DMS114 treated with DMSO at 0.1 percent for 48 hours (cell line): ENCODE results near the gene SCPEP1.
"Not testable (repeated sequence)": the region's sequence is repeated elsewhere in the genome, so short reads cannot be mapped to it uniquely, and the experiment has no call there.

Experiments
- DNase-seq: peaks from one replicate; lab custom pipeline; 2025; ENCODE audit not compliant: unreplicated experiment; lab: John Stamatoyannopoulos, UW

The SCPEP1 gene, protein sequence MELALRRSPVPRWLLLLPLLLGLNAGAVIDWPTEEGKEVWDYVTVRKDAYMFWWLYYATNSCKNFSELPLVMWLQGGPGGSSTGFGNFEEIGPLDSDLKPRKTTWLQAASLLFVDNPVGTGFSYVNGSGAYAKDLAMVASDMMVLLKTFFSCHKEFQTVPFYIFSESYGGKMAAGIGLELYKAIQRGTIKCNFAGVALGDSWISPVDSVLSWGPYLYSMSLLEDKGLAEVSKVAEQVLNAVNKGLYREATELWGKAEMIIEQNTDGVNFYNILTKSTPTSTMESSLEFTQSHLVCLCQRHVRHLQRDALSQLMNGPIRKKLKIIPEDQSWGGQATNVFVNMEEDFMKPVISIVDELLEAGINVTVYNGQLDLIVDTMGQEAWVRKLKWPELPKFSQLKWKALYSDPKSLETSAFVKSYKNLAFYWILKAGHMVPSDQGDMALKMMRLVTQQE

DNA sequence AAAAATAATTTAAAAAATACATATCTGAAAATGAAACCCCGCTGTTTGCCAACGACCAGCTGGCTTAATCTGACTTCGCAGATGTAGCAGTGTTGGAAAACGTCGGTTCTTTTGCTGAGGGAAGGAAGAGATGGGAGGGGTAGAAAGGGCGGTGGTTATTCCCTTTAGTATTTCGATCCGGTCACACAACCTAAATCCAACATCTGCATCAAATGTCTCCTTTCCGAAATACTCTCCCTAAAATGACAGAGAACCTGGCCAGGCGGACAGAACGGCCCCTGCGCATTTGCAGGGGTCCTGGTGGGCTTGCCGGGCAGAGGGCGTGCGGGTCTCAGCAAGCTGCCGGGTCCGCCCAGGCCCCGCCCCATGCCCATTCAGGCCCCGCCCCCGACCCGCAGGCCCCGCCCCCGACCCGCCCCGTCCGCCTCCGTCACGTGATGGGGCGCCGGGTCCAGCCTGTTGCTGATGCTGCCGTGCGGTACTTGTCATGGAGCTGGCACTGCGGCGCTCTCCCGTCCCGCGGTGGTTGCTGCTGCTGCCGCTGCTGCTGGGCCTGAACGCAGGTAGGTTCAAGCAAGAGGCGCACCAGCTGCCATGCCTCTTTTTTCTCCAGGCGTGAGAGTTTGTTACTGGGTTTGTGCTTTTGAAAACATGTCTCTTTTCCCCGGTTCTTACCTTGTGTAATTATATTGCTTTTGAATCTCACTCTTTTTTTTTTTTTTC, at the start of gene SCPEP1:
SCPEP1 (plus strand) TSS at position 459 of the 723 bp plus-strand sequence; CDS start at position 488, 29 bp downstream.
- DNase-seq: peak; percentile 72

DNA sequence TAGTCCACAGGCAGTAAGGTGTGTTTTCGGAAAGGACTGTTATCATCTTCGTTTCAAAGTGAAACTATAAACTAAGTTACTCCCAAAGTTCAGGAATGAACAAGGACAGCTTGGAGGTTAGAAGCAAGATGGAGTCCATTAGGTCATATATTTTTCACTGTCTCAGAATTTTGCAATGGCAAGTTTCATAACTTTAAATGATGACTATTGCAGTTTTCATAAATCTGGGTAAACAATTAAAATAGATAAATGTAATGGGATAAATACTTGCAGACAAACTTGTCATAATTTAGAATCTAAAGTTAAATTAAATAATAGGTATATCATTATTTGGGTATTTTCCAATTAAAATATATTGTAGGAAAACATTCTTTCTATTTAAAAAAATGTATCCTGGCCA, 49.3 kb upstream of the SCPEP1 start:
- DNase-seq: no peak

DNA sequence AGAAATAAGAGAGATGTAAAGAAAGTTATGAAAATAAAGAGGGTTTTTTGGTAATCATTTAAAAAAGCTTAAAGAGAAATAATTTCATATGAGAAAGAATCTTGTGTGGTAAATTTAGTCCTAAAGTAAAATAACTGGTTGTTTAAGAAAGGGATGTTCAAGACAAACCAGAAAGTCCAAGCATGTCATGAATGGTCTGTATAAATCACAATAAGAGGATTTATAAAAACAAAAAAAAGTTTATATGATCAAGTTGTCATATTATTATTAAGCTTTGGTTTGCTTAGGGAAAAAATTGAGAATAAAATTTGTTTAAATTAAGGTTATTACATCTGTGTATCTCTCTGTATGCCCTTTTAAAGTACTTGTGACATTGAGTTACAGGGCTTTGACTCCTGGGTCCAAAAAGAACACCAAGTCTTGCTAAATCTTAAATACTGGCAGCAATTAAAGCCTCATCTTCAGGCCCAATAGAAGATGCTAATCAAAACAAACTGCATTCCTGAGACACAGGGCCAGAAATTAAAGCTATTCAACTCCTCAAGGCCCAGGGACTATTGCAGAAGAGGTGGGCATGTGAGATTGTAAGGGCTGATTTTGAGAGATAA, 48.5 kb upstream of the SCPEP1 start:
- peak; percentile 45 for DNase-seq

DNA sequence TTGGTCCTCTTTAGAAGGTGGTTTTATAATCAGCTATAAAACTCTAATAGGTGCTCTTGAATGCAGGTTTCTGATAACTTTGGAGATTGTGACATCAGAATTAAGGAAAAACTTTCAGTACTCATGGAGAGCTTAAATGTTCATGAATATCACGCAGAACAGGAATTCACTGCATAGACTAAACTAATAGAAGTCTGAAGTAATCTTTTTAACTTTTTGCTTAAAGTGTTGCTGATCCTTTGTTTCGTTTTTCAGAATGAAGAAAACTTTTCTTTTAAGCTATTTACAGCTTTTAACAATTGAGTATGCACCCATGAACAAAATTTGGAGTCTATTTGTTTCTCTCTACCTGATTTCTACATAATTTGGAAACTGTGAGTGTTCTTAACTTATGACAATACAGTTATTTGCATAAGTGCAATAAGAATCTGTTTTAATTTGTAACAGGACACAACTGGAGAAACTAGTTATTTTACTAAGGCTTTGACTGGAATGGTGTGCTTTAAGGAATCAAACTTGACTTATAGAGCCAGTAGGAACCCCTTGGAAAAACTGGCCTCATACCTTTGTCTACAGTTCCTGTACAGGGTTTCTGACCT, 47.1 kb upstream of the SCPEP1 start:
- DNase-seq: no peak

DNA sequence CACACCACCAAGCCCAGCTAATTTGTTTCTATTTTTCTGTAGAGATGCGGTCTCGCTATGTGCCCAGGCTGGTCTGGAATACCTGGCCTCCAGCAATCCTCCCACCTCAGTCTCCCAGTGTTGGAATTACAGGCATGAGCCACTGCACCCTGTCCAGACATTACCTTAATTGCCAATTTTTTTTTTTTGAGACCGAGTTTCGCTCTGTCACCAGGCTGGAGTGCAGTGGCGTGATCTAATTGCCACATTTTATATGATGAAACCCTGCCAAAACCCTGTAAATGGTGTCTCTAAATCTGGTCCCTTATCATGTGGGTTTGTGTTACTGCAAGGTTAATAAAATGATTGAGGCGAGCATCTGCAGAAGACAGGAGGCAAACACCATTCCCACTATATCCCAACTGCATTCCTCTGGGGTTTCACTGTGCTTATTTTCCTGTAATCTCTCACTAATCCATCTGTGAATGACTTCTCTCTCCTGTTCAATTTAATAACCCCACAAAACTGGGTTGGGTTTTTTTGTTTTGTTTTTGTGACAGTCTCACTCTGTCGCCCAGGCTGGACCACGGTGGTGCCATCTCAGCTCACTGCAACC, 44.7 kb upstream of the SCPEP1 start:
- DNase-seq: no peak

DNA sequence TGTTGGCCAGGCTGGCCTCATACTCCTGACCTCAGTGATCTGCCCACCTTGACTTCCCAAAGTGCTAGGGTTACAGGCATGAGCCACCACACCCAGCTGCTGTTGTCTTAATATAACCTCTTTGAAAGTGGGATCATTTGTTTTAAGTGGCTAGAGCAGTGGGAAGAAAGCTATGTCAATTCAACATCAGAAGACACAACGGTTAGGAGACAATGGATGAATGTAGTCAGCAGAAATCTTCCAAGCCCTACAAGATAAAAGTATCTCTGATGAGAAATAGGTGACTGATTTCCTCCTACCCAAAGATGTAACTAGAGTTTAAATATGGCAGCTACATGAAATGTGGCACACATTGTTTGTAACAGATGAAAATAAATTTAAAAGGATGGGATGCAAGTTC, 44.1 kb upstream of the SCPEP1 start:
- DNase-seq: no peak

DNA sequence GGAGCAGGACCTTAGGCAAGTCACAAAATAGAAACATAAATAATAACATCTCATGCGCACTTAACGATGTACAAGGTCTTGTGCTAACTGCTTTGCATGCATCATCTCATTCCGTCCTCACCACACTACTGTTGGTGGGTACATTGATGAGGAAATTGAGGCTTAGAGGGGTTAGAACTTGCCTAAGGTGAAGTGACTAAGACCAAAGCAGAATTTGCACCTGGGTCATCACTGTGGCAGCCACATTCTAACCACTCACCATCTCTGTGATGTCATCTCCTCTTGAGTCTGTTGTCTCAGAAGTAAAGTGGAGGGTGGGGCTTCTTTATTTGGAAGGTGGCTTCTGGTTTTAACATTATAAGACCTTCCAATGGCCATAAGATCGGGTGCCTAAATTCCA, 43.7 kb upstream of the SCPEP1 start:
- DNase-seq: no peak

DNA sequence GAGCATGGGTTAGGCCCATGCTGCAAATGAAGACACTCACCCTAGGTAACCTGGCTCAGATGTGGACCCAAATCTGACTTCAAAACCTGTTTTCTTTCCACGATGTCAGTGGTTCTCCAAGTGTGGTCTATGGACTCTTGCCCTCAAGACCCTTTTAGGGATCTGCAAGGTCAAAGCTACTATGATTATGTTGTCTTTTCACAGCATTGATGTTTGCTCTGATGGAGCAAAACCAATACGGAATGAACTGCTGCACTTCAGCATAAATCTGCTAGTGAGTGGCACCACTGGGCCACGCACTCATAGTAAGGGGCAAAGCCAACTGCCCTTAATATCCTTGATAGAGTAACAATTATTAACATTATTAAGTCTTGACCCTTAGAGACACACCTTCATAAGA, 42.5 kb upstream of the SCPEP1 start:
- DNase-seq: no peak

DNA sequence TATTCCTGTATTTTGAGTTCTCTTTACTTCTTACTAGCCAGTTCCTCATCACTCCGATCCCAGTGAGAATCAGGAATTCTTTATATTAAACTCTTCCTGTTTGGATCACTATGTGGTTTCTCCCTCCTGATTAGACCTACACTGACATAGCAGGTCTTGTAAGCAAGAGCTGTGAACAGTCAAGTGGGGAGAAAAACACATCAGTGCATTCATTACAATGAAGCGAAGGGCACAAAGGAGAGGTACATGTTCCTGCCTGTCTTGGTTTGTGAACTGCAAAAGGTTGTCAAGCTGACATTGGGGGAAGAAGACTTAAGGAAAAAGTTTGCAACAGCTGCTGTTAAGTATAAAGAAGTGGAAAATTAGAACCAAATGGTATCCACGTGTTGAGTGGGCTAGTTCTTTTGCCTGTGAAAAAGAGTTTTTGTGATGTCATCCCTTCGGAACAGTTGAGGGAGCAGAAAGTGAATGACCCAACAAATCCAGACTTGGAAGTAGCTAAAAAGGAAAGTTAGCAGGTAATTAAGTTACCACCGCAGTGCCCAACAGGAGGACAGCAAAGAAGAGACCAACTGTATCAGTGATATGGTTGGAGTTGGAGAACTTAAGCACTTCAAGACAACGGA, 41.1 kb upstream of the SCPEP1 start:
- no peak for DNase-seq

DNA sequence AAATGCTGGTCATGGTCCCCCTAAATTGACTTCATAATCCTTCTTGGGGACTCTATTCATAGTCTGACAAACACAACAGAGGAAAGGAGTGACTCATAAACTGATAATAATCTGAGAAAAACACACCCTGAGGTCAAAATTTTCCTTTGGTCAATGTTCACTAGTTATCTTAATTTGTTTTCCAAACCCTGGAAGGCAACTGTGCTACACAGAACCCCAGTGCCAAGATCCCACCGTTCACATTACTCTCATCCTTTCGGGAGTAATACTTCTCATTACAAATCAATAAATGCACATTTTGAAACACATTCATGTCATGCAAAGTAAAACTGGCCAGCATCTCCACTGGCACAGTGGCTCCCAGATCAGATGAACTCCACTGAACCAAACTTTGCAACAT, 40.2 kb upstream of the SCPEP1 start:
- no peak for DNase-seq

DNA sequence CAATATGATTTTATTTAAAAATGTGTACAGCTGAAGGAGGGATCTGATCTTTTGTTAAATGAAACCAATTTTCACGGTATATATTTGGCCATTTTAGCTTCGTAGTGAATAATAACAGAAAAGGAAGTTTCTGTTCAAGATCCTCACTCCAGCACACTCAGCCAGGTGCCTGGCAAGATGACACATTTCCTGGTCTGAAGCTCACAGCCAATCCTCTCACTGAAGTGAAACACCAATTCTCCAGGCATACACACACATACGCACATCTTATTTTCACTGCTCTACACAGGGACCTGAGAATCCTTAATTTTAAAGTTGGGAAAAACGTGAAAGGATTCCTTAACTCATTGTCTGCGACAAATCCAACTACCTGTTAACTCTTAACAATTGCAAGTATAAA, 39.7 kb upstream of the SCPEP1 start:
- not testable (repeated sequence) for DNase-seq

DNA sequence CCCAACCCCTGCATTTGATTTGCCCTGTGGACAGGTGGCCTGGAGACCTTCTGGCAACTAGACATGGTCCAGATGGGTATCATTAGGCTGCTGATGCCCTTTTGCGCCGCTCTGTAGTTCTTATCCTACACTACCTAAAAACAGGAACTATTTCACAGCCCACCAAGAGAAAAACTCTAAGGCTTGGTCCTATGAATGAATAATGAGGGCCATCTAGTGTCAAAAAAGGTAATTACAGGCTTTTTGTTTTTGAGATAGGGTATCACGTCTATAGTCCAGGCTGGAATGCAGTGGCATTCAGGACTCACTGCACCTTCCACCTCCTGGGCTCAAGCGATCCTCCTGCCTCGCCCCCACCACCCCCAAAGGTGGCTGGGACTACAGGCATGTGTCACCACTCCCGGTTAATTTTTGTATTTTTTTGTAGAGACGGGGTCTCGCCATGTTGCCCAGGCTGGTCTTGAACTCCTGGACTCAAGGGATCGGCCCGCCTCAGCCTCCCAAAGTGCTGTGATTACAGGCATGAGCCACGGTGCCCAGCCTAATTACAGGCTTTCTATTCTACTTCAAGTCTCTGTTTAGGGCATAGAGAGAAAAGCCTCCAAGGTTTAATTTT, 38.0 kb upstream of the SCPEP1 start:
- peak; percentile 50 for DNase-seq

DNA sequence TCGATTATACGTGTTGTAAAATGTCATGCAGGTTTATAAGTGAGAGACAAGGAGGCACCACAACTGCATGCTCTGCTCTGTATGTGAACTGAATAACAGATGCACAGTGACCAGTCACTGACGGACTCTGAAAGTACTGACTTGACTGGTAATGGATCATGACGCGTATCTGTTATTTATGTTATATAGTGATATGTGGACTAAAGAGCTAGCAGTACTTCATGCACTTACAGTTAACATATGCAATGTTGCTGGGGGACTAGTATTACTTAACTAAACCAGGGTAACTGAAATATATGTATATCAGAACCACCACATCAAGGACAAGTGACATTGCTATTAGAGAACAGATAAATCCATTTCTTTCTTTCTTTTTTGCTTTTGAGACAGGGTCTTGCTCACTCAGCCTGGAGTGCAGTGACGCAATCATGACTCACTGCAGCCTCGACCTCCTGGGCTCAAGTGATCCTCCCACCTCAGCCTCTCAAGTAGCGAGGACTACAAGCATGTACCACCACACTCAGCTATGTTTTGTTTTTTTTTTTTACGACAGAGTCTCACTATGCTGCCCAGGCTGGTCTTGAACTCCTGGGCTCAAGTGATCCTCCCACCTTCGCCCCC, 34.3 kb upstream of the SCPEP1 start:
- no peak for DNase-seq

DNA sequence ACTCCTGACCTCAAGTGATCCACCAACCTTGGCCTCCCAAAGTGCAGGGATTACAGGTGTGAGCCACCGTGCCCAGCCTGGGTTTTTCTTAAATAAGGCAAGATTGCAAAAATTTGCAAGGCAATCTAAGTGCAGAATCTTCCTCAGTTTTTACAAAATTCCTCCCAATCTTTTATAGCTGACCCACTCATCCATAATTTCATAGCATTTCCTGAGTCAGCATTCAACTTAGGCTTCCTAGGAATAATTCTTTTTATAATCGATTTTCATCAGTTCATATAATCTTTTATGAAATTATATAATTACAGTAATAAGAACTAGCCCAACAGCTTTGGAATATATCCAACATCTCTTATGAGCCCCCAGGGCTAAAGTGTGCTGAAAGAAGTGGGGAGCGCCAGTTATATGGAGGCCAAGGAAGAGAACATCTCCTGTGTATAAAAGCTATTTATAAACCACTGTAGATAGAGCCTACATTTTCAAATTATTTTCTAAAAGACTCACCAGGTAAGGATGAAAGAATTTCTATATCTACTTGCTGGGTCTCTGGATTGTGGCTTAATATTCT, 31.9 kb upstream of the SCPEP1 start:
- DNase-seq: no peak

DNA sequence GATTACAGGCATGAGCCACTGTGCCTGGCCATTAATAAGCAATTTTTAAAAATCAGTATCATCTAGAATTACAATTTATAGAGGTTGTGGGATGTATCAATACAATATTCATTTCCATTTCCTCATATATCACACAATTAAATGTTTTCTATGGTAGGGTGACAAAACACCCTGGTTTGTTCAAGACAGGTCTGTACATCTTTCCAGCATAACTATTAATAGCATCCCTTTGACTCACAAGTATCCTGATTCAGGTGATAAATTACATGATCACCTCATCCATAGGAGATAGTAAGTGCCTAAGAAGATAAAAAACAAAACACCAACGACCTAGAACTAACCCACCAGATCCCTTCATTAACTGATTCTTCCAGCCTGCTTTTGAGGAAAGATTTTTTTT, 30.2 kb upstream of the SCPEP1 start:
- DNase-seq: no peak

DNA sequence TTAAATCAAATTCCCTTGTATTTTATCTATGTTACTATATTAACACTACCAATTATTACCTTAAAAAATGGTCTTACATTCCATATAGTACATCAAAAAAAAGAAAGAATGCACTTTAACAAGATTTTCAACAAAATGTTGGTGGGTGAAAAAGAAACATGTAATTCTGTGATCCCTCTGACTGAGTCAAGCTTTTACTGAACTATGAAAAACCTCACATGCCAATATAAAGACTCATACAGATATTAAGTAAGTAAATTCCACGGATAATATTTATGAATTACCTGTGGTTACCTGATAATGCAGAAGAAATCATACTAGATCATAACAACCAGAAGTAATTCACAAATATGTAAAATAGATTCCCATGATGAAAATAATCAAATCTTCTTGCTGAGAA, 29.4 kb upstream of the SCPEP1 start:
- no peak for DNase-seq

DNA sequence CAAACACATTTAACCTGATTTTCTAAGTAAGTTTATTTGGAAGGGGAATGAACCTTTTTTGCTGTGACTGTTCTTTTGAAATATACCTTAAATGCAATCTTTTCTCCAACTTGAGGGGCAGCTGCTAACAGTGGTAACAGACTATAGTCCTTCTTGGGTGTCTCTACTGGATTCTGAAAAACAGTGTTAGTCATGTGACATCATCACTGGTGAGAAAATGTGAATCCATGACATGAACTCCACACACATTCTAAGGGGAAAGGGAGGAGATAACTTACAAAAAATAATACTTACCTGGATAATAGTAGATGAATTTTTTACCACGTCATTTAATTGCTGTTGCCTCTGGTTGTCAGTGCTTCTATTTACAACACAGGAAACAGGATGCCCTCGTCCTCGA, 28.3 kb upstream of the SCPEP1 start:
- no peak for DNase-seq

DNA sequence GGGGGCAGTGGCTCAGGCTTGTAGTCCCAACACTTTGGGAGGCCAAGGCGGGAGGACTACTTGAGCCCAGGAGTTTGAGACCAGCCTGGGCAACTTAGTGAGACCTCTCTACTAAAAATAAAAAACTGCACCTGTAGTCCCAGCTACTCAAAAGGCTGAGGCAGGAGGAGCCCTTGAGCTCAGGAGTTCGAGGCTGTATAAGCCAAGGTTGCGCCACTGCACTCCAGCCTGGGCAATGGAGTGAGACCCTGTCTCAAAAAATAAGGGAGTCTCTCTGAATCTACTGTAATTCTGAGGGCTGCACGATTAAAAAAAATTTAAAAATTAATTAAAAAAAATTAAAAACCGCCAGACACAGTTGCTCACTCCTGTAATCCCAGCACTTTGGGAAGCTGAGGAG, 20.9 kb upstream of the SCPEP1 start:
- no peak for DNase-seq
